A673 (cell line): ENCODE results near the gene CCBE1. TPM values are rescaled to one million over a fixed set of nuclear protein-coding genes. Genes with fewer than 3 reads are reported as not detected.

Source experiments
- BruUV-seq: library from RNA; stranded (reverse); fragments of 400-500 nt; replicated peaks from 2 replicates; lab custom pipeline; 2021; lab: Mats Ljungman, UMichigan
- CTCF ChIA-PET: fragments of 300-600 bp; sonication (Branson Sonifier 250); formaldehyde crosslinking; loops from one replicate; lab custom pipeline; 2022; ENCODE audit warnings: antibody characterized with exemption; lab: Charles Lee
- POLR2A ChIA-PET: fragments of 300-600 bp; sonication (Branson Sonifier 250); formaldehyde crosslinking; loops from one replicate; lab custom pipeline; 2022; ENCODE audit warnings: antibody characterized with exemption; ENCODE audit not compliant: low non-redundant PET; lab: Charles Lee
- DNase-seq: peaks from one replicate; pipeline ENCODE4 v3.0.0-alpha.2; 2015; ENCODE audit warnings: low spot score
- H3K27ac ChIP-seq: fragments of 200-600 bp; sonication (generic); 2 replicates; pipeline ENCODE4 v1.5.1; 2016; ENCODE audit warnings: mixed run types, low read depth, mild to moderate bottlenecking, mixed read lengths, antibody characterized with exemption, low read length; ENCODE audit not compliant: poor library complexity, severe bottlenecking
- H3K27me3 ChIP-seq: fragments of 200-600 bp; sonication (generic); replicated peaks from 2 replicates; pipeline ENCODE4 v1.6.1; 2017; ENCODE audit warnings: mixed run types, low read depth, mild to moderate bottlenecking, mixed read lengths, antibody characterized with exemption, low read length; ENCODE audit not compliant: insufficient read depth, poor library complexity
- H3K36me3 ChIP-seq: fragments of 200-600 bp; sonication (generic); 2 replicates; pipeline ENCODE4 v1.6.1; 2016; ENCODE audit warnings: mixed run types, mild to moderate bottlenecking, mixed read lengths, antibody characterized with exemption, low read length; ENCODE audit not compliant: insufficient read depth, poor library complexity, severe bottlenecking
- H3K4me1 ChIP-seq: fragments of 200-600 bp; sonication (generic); 2 replicates; pipeline ENCODE4 v1.6.1; 2017; ENCODE audit warnings: mixed run types, mild to moderate bottlenecking, mixed read lengths, antibody characterized with exemption, low read length; ENCODE audit not compliant: insufficient read depth, poor library complexity, severe bottlenecking
- H3K4me3 ChIP-seq: fragments of 200-600 bp; sonication (generic); 2 replicates; pipeline ENCODE4 v1.5.1; 2016; ENCODE audit warnings: low read depth, mixed run types, mild to moderate bottlenecking, mixed read lengths, low read length; ENCODE audit not compliant: poor library complexity, severe bottlenecking
- H3K9me3 ChIP-seq: fragments of 200-600 bp; sonication (generic); 2 replicates; pipeline ENCODE4 v1.6.1; 2016; ENCODE audit warnings: mixed run types, low read depth, mild to moderate bottlenecking, mixed read lengths, antibody characterized with exemption, low read length; ENCODE audit not compliant: poor library complexity, severe bottlenecking
- EZH2 ChIP-seq: fragments of 200-600 bp; sonication (generic); IDR thresholded peaks from 2 replicates; pipeline ENCODE4 v1.6.1; 2017; ENCODE audit warnings: borderline replicate concordance, low read depth, mild to moderate bottlenecking, mixed read lengths, antibody characterized with exemption, low read length; ENCODE audit not compliant: poor library complexity, severe bottlenecking
- intact Hi-C: fragments of 100-400 bp; cut with micrococcal nuclease; formaldehyde crosslinking; loops from one replicate; pipeline ENCODE4 v1.10.0; 2022; ENCODE audit not compliant: unreplicated experiment
- total RNA-seq: library from RNA; stranded (reverse); gene quantifications from 2 replicates; pipeline ENCODE4 v1.2.3, GENCODE V29; 2021
- TF ChIP-seq, protein P1 (sequence below): fragments of 300-800, 200-600 bp; sonication (generic); conservative IDR thresholded peaks from 2 replicates; pipeline ENCODE4 v1.5.1; 2017; ENCODE audit warnings: low read depth, mild to moderate bottlenecking, antibody characterized with exemption, low read length, moderate library complexity, mixed read lengths

CCBE1 gene
- total RNA-seq, 1 experiment from 2014 or later = not detected

DNA sequence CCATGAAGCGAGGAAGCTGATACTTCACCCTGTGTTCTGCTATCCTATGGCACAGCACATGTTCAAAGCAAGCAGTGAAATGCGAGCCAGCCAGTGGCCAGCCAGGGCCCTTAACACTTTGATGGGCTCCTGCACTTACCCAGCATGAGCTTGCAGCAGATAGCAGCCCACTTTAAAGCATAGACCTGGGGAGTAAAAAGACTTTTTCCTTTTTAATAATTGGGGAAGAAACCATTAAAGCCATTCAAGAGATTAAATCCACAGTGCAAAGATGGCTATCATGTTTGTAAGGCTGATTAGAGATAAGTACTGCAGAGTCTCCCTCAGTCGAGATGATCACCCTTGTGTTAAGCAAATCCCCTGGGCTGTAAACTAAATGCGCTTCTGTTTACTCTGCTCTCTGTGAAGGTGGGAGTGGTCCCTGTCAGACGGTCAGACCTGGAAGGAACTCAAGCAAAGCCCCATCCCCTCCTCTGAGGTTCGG, 15.7 kb downstream of the CCBE1 start:
- POLR2A ChIA-PET = no interaction called here
- no TSS peak for BruUV-seq
- no peak overlapping the region for H3K27ac ChIP-seq
- peaks cover 7% of the 10 kb centered on the region for H3K27me3 ChIP-seq
- no peak overlapping the region for H3K4me3 ChIP-seq
- H3K9me3 ChIP-seq = no peaks in the 10 kb centered on the region
- intact Hi-C loops = no loop called here
- H3K4me1 ChIP-seq = no peaks in the 10 kb centered on the region
- no peaks in the 10 kb centered on the region for H3K36me3 ChIP-seq
- TF ChIP-seq EZH2 = no peak
- TF ChIP-seq, protein P1, sequence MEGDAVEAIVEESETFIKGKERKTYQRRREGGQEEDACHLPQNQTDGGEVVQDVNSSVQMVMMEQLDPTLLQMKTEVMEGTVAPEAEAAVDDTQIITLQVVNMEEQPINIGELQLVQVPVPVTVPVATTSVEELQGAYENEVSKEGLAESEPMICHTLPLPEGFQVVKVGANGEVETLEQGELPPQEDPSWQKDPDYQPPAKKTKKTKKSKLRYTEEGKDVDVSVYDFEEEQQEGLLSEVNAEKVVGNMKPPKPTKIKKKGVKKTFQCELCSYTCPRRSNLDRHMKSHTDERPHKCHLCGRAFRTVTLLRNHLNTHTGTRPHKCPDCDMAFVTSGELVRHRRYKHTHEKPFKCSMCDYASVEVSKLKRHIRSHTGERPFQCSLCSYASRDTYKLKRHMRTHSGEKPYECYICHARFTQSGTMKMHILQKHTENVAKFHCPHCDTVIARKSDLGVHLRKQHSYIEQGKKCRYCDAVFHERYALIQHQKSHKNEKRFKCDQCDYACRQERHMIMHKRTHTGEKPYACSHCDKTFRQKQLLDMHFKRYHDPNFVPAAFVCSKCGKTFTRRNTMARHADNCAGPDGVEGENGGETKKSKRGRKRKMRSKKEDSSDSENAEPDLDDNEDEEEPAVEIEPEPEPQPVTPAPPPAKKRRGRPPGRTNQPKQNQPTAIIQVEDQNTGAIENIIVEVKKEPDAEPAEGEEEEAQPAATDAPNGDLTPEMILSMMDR = no peak
- DNase-seq = no peak
- CTCF ChIA-PET = interaction anchor here (1.3 kb wide), 1 partner anchor 15 kb away, joined by 4 read pairs; the partner anchor contains the start of gene CCBE1

DNA sequence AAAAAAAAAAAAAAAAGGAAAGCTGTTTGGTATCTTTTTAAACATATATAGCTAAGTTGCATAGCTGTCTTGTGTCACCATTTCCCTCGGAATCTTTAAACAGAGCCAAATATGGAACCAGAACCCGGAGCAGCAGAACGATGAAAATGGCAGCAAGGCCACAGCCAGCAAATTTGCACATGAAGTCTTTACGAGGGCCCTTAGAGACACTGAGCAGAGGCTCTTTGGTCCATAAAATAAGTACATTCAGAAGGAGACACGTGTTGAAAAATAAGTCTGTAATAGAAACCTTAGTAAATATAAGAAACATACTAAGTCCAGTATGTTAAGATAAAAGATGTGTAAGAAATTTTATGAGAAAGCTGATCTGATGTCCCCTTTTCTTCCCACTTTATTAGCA, 16.2 kb downstream of the CCBE1 start:
- POLR2A ChIA-PET = no interaction called here
- Histone ChIP-seq H3K36me3 (no peaks in the 10 kb centered on the region), H3K4me3 (no peak overlapping the region), H3K4me1 (no peaks in the 10 kb centered on the region), H3K27me3 (peaks cover 7% of the 10 kb centered on the region), H3K27ac (no peak overlapping the region), H3K9me3 (no peaks in the 10 kb centered on the region)
- no TSS peak for BruUV-seq
- TF ChIP-seq EZH2 = no peak
- TF ChIP-seq, protein P1 = no peak
- no peak for DNase-seq
- CTCF ChIA-PET = interaction anchor here (1.3 kb wide), 1 partner anchor 16 kb away, joined by 4 read pairs; the partner anchor contains the start of gene CCBE1
- intact Hi-C loops = no loop called here

GRCh38 chr18:59675346-59675745, 21.9 kb downstream of the CCBE1 start:
- no peak for DNase-seq
- no peaks in the 10 kb centered on the region for H3K9me3 ChIP-seq
- ChIA-PET POLR2A (interaction anchor here (0.6 kb wide), 1 partner anchor 147 kb away, joined by 3 read pairs; no protein-coding TSS in a partner anchor), CTCF (no interaction called here)
- H3K36me3 ChIP-seq = no peaks in the 10 kb centered on the region
- TF ChIP-seq, protein P1 = no peak
- no peak for TF ChIP-seq EZH2
- BruUV-seq = no TSS peak
- H3K27me3 ChIP-seq = peaks cover 4% of the 10 kb centered on the region
- intact Hi-C loops = no loop called here
- no peak overlapping the region for H3K4me3 ChIP-seq
- H3K27ac ChIP-seq = no peak overlapping the region
- no peaks in the 10 kb centered on the region for H3K4me1 ChIP-seq
